HEK293T (cell line): Measurements from ENCODE around the gene RS1.

ENCODE experiments used
- ARNT ChIP-seq: fragments of 450-650 bp; IDR thresholded peaks from 2 replicates; pipeline ENCODE4 v1.6.1; 2017; ENCODE audit warnings: mild to moderate bottlenecking
- FOXA1 ChIP-seq: fragments of 450-650 bp; IDR thresholded peaks from 2 replicates; pipeline ENCODE4 v1.6.1; 2016; ENCODE audit warnings: mild to moderate bottlenecking
- NFRKB ChIP-seq: fragments of 450-650 bp; IDR thresholded peaks from 2 replicates; pipeline ENCODE4 v1.6.1; 2016; ENCODE audit warnings: mild to moderate bottlenecking, moderate library complexity
- SUZ12 ChIP-seq: fragments of 450-650 bp; IDR thresholded peaks from 2 replicates; pipeline ENCODE4 v1.6.1; 2016; ENCODE audit warnings: mild to moderate bottlenecking

GRCh38 chrX:18681996-18682395 lies 10.1 kb upstream of the RS1 start:
- TF ChIP-seq ARNT, result no peak
- no peak for TF ChIP-seq FOXA1
- no peak for TF ChIP-seq SUZ12
- no peak for TF ChIP-seq NFRKB
